Measurements from ENCODE around the gene AJM1. TPM values are rescaled to one million over a fixed set of nuclear protein-coding genes. Genes with fewer than 3 reads are reported as not detected.

AJM1 gene
- polyA plus RNA-seq, 2 of the 4 experiments (the other 2 are of a cell fraction), result 0.76 to 3.0 TPM

- FAIRE-seq, result no peak
- ATAC-seq, result peak; percentile 80 to 83
- DNase-seq (ENCODE audit: low read depth in 1 of 2, low spot score in 1 of 2), result peak; percentile 69 to 91
- ChIA-PET POLR2A (interaction anchor here (0.6 to 1.8 kb wide), 9 partner anchors 9 to 81 kb away, joined by 3 to 13 read pairs (median 3); partner anchors contain the start of gene TRAF2), CTCF (interaction anchor here (0.6 to 9.9 kb wide), 15 partner anchors 9 to 429 kb away, joined by 3 to 110 read pairs (median 4); partner anchors contain the start of genes AJM1, NPDC1, RNF224 and TMEM141)
- H3K4me3 ChIP-seq, result peak within 1 kb of the TSS; percentile 88
- H3K4me2 ChIP-seq, result peak within 1 kb of the TSS; percentile 98
- peaks cover 24% of the 10 kb centered on the region for H3K4me1 ChIP-seq
- H3K27ac ChIP-seq, result peak within 1 kb of the TSS; percentile 95 to 98
- WGBS (ENCODE audit: missing lambda C conversion rate), result 3% methylated on average over 56 of the region's 96 CpGs
- TF ChIP-seq MYC (IDR thresholded peaks at IDR 0.05; ENCODE audit: borderline replicate concordance, low read length), result no peak
- no peak for TF ChIP-seq FOSB (CRISPR knock-in tag; IDR thresholded peaks at IDR 0.05)
- peak; percentile 84 for TF ChIP-seq BCL3 (IDR thresholded peaks at IDR 0.05)
- peak; percentile 82 to 91; a peak in 3 of 5 replicates for TF ChIP-seq JUN (IDR thresholded peaks at IDR 0.05)
- no peak for TF ChIP-seq ZFP36 (IDR thresholded peaks at IDR 0.05; ENCODE audit: borderline replicate concordance, partially characterized antibody)
- TF ChIP-seq POLR2A (IDR thresholded peaks at IDR 0.05; ENCODE audit: low read length), result peak; percentile 92
- TF ChIP-seq, protein P1, sequence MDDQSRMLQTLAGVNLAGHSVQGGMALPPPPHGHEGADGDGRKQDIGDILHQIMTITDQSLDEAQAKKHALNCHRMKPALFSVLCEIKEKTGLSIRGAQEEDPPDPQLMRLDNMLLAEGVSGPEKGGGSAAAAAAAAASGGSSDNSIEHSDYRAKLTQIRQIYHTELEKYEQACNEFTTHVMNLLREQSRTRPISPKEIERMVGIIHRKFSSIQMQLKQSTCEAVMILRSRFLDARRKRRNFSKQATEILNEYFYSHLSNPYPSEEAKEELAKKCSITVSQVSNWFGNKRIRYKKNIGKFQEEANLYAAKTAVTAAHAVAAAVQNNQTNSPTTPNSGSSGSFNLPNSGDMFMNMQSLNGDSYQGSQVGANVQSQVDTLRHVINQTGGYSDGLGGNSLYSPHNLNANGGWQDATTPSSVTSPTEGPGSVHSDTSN (IDR thresholded peaks at IDR 0.05), result no peak; the same call in 1 of the 2 replicates
- TF ChIP-seq, protein P2, sequence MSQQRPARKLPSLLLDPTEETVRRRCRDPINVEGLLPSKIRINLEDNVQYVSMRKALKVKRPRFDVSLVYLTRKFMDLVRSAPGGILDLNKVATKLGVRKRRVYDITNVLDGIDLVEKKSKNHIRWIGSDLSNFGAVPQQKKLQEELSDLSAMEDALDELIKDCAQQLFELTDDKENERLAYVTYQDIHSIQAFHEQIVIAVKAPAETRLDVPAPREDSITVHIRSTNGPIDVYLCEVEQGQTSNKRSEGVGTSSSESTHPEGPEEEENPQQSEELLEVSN (IDR thresholded peaks at IDR 0.05; ENCODE audit: borderline replicate concordance, low read depth), result peak; percentile 84
- TF ChIP-seq, protein P3, sequence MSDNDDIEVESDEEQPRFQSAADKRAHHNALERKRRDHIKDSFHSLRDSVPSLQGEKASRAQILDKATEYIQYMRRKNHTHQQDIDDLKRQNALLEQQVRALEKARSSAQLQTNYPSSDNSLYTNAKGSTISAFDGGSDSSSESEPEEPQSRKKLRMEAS (IDR thresholded peaks at IDR 0.05), result no peak; the same call in none of the 2 replicates
- no peak; the same call in 1 of the 2 replicates for TF ChIP-seq GATA3 (IDR thresholded peaks at IDR 0.05; ENCODE audit: borderline replicate concordance)
- no peaks in the 10 kb centered on the region for H3K9me3 ChIP-seq
Measured at GRCh38 chr9:136807281-136808074, 34.8 kb upstream of the AJM1 start, which contains the start of gene RABL6. Gene RABL6, plus strand, starts transcription at chr9:136807948. Its CDS starts 249 bp downstream, at chr9:136808197.

DNA sequence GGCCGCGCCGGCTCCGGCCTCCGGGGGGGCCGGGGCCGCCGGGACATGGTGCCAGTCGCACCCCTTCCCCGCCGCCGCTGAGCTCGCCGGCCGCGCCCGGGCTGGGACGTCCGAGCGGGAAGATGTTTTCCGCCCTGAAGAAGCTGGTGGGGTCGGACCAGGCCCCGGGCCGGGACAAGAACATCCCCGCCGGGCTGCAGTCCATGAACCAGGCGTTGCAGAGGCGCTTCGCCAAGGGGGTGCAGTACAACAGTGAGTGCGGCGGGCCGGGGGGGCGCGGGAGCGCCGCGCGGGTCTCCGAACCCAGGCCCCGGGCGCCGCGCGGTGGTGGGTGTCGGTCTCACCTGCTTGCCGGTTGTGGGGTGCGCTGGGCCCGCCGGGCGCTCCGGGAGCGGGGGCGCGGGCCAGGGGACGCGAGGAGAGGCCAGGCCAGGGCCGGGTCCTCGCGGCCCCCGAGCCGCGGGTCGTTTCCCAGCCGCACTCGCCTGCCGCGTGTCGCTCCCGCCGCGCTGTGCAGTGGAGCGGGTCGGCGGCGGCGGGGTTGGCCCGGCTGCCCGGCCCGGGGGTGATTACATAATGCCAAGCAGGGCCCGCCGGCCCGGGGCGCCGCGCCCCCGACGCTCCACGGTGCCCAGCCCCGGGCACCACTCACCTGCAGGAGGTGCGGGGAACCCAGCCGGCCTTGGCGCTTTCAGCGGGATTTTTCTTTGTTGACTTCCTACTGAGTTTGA, 34.0 kb upstream of the AJM1 start:
- no peaks in the 10 kb centered on the region for H3K9me3 ChIP-seq
- TF ChIP-seq CEBPB (IDR thresholded peaks at IDR 0.05) (no peak), HDAC2 (IDR thresholded peaks at IDR 0.05) (no peak), CTCF (IDR thresholded peaks at IDR 0.05) (0 out of 3 replicates have a peak, but pooled peaks have one; percentile 4), JUN (IDR thresholded peaks at IDR 0.05) (peak in 1 of 2 experiments; percentile 54; a peak in 2 of 5 replicates), SREBF2 (IDR thresholded peaks at IDR 0.05) (no peak)
- ChIA-PET POLR2A (interaction anchor here (0.6 to 1.8 kb wide), 6 partner anchors 8 to 80 kb away, joined by 3 to 13 read pairs (median 4); partner anchors contain the start of gene TRAF2), CTCF (interaction anchor here (0.7 to 9.9 kb wide), 10 partner anchors 9 to 419 kb away, joined by 3 to 110 read pairs (median 4); partner anchors contain the start of genes AJM1, NPDC1, RNF224 and TMEM141)
- no peak for DNase-seq (ENCODE audit: low read depth in 1 of 2, low spot score in 1 of 2)
- H3K4me1 ChIP-seq, result peaks cover 24% of the 10 kb centered on the region
- WGBS (ENCODE audit: missing lambda C conversion rate), result 0% methylated on average over 14 of the region's 93 CpGs
- peak; percentile 8 to 60 for ATAC-seq
- FAIRE-seq, result no peak
- H3K4me2 ChIP-seq, result peak overlapping the region; percentile 98
- H3K27ac ChIP-seq, result peak overlapping the region; percentile 95 to 98
- H3K4me3 ChIP-seq, result peak overlapping the region; percentile 88
